HK-2 (cell line): ENCODE data around the gene DHFR.
"Not testable (repeated sequence)": the region's sequence is repeated elsewhere in the genome, so short reads cannot be mapped to it uniquely, and the experiment has no call there.

Experiments used
- DNase-seq: peaks from one replicate; pipeline ENCODE4 v3.0.0-alpha.2; 2018; ENCODE audit not compliant: unreplicated experiment

DHFR gene

GRCh38 chr5:80594810-80595209, 60.0 kb downstream of the DHFR start:
- no peak for DNase-seq

GRCh38 chr5:80592761-80593160, 62.0 kb downstream of the DHFR start:
- DNase-seq = no peak

- no peak for DNase-seq
Observed at GRCh38 chr5:80592105-80592504, 62.7 kb downstream of the DHFR start.

- peak; percentile 74 for DNase-seq
Observed at GRCh38 chr5:80591352-80591751, 63.4 kb downstream of the DHFR start.

GRCh38 chr5:80590766-80591165, 64.0 kb downstream of the DHFR start:
- no peak for DNase-seq

GRCh38 chr5:80588858-80589540, 65.8 kb downstream of the DHFR start:
- no peak for DNase-seq

- DNase-seq = no peak
Observed at GRCh38 chr5:80584770-80585169, 70.0 kb downstream of the DHFR start.

- not testable (repeated sequence) for DNase-seq
Observed at GRCh38 chr5:80580291-80580690, 74.5 kb downstream of the DHFR start.

- no peak for DNase-seq
Observed at GRCh38 chr5:80579050-80579449, 75.7 kb downstream of the DHFR start.

- no peak for DNase-seq
Observed at GRCh38 chr5:80577707-80578106, 77.1 kb downstream of the DHFR start.

- DNase-seq = no peak
Observed at GRCh38 chr5:80576383-80576782, 78.4 kb downstream of the DHFR start.
